Dedifferentiated amniotic fluid mesenchymal stem cell (primary cell): ENCODE results near the gene NECAB2.

Source experiments
- DNase-seq: peaks from one replicate; pipeline ENCODE4 v3.0.0-alpha.2; 2016; ENCODE audit errors: extremely low spot score

Gene NECAB2

DNA sequence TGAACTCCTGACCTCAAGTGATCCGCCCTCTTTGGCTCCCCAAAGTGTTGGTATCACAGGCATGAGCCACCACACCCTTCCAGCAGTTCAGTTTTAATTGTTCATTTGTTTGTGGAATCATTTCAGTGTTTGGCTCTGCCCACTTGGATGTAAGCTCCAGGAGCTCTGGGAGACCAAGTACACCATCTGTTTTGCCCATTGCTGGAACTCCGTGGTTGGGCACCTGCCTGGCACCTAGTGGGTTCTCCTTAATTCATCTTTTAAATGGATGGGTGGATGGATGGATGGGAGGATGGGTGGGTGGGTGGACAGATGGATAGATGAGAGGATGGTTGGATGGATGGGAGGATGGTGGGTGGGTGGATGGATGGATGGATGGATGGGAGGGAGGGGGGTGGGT is 953 bp upstream of the NECAB2 start:
- DNase-seq = no peak

DNA sequence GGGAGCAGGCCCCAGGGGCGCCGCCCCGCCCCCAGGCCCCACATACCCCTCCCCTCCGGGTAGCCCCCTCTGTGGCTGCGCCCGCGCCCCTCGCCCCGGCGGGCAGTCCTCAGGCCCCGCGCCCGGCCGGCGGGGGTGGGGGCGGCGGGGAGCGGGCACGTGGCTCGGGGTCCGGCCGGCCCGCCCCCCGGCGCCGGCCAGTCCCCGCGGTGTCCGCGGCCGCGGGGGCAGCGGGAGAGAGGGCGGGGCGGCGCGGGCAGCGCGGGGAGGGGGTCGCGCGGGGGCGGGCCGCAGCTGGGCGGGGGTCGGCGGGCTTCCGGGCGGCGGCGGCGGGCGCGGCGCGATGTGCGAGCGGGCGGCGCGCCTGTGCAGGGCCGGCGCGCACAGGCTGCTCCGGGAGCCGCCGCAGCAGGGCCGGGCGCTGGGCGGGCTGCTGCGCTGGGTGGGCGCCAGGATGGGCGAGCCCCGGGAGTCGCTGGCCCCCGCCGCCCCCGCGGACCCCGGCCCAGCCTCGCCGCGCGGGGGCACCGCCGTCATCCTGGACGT is 335 bp downstream of the NECAB2 start:
- no peak for DNase-seq

DNA sequence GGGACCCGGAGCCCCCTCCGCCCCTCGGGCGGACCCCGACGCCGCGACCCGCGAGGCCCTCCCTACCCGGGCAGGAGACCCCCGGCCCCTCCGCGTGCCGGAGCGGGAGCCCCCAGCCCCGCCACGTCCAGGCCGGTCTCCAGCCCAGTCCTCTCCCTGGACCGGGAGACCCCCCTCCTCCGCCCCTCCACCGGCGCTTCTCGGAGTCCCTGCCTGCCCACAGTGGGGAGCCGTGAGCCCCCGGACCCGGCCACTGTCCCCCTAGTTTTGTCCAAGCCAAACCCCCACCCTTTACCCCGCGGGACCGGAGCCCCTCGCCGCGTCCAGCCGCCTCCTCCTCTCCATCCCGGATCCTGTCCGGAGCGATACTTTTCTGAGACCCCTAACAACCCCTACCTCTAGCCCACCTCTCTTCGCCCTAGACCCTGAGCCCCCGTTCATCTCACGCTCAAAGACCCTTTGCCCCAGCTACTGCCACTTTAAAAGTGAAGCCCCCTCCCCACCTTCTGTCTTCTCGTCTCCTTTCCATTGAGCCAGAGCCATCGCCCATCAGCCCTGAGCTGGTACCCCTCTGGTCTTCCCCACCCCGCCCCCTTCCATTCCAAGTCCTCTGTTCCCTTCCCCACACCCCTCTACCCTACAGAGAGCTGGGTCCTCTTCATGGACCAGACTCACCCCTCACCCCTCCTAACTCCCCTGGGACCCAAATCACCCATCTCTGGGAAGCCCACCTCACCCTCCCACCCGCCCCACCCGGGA is 1.0 kb downstream of the NECAB2 start:
- DNase-seq = no peak

GRCh38 chr16:83969771-83970429 is 1.9 kb downstream of the NECAB2 start:
- no peak for DNase-seq

GRCh38 chr16:83970430-83970815 is 2.4 kb downstream of the NECAB2 start:
- DNase-seq = no peak

DNA sequence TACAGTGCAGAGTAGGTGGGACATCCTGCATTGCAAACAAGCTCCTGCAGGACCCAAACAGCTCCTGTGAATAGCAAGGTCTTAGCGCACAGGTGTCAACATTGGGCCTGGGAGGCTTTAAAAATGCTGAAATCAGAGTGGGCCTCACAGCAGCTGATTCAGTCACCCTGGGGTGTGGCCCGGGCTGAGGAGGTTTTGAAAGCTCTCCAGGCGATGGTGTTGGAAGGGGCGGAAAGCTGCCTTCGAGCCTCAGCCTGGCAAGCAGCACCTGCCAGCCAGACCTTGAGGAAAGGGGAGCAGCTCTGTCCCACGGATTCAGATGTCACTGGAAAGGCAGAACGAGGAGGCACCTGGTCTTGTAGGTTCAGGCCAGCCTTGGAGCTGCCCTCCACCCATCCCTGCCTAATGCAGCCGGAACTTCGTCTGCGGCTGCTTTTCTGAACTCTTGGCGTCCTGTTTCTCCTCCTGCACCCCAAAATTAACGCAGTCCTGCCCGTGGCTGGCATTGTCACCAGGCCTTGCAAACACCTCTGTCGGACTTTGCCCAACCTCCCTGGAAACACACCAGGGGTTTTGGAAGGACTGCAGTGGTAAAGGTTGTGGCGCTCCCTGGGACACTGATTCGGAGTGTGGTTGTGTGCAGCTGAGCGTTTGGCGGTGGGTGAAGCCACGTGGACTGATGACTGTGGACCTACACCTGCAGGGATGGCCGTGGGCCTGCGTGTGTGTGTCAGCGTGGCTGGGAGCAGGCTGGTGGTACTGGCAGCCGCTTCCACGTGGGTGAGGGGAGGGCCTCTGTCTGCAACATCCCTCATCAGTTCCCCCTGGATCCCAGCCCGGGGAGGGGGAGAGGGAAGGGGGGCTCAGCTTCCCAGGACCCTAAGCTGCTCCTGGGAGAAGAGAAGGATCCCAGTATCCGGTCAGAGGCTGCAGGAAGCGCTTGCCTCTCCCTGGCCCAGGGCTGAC is 3.4 kb downstream of the NECAB2 start:
- no peak for DNase-seq

GRCh38 chr16:83972256-83973008 is 4.4 kb downstream of the NECAB2 start:
- no peak for DNase-seq

DNA sequence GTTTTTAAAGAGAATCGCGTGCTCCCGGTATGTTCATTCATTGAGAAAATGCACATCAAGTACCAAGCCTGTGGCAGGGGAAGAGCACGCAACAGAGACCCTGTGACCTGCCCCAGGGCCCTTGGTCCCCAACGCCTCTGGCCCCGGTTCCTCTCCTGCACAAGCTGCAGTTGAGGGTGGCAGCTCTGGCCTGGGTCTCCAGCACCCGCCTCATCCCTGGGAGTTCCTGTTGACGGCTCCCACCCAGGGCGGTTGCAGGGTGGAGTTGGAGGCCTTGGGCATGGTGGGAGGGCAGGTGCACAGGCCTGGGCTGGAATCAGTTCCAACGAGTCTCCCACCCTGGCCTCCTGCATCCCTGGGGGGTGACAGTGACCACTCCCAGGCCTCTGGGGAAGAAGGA is 5.0 kb downstream of the NECAB2 start:
- no peak for DNase-seq

GRCh38 chr16:83973581-83974385 is 5.7 kb downstream of the NECAB2 start:
- DNase-seq = no peak

DNA sequence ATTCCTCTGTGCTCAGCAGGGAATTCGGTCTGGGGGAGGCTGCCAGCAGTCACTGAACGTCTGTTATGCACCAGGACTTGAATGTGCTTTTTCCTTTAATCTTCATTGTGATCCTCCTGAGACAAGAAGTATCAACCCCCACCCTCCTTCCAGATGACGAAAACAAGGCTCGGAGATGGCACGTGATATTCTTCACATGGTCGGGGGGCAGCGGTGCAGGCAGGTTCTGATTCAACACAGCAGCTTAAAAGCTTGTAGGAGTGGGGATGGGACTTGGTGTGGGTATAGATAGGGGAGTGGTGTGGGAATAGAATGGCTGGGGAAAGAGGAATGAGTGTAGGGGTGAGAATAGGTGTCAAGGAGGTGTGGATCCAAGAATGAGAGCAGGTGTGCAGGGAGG is 6.4 kb downstream of the NECAB2 start:
- DNase-seq = no peak

GRCh38 chr16:83975590-83976260 is 7.7 kb downstream of the NECAB2 start:
- no peak for DNase-seq

GRCh38 chr16:83977056-83977815 is 9.2 kb downstream of the NECAB2 start:
- no peak for DNase-seq

DNA sequence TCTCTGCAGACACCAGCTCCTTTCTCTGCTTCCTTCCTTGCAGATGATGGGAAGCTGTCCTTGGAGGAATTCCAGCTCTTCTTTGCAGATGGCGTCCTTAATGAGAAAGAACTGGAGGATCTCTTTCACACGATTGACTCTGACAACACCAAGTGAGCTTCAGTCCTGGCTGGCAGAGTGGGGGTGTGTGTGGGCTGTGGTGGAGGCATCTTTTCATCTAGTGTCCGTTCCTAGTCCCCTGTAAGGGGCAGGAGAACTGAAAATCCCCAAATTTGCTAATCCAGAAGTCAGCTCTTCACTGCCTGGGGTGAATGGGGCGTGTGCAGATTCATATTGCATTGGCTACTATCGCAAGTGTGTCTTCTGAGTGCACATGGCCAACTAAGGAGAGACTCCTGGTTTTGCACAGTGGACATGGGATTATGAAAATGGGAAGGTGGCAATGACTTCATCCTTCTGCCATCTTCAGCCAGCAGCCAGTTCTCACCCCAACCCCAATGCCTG is 10.4 kb downstream of the NECAB2 start:
- no peak for DNase-seq

DNA sequence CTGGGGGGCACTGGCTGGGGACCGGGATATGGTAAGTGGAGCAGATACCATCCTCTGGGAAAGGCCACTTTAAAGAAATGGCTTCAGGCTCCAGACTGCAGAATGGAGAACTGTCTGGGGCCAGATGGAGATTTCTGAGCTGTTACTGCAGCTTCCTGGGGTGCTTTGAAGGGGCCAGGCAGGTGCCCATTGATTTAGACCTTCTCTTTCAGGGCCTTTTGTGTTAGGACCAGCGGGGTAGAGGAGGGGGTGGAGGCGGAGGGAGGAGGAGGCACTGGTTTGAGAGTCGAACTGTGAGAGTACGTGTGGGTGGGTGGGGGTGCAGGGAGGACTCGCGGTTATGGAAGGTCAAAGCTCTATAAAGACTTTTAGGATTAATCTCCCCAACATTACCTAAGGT is 11.4 kb downstream of the NECAB2 start:
- DNase-seq = no peak

GRCh38 chr16:83980794-83981193 is 12.8 kb downstream of the NECAB2 start:
- no peak for DNase-seq

GRCh38 chr16:83981799-83982198 is 13.8 kb downstream of the NECAB2 start:
- no peak for DNase-seq

- no peak for DNase-seq
These were observed 15.4 kb downstream of the NECAB2 start for GRCh38 chr16:83983491-83983890.

DNA sequence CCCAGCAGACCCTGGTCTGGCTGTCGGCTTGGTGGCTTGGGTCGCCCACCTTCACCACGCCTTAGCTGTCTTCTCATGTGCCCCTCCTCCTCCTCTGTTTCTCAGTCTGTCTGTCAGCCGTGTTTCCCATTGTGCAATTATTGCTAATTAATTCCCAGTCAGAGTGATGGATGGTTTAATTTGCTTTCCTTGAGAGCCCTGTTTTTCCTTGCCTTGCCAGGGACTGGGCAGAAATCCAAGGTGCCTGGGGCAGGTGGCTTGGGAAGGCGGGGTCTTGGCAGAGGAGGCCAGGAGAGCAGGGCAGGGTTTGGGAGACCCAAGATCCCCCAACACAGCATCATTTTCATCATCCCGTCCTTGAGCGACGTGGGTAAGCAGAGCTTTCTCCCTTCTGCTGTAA is 21.3 kb downstream of the NECAB2 start:
- no peak for DNase-seq

- DNase-seq = no peak
These were observed 22.4 kb downstream of the NECAB2 start for GRCh38 chr16:83990492-83990891.
